ENCODE data around the gene SYNE3.
"Not testable (repeated sequence)": the region's sequence is repeated elsewhere in the genome, so short reads cannot be mapped to it uniquely, and the experiment has no call there.

The SYNE3 gene

DNA sequence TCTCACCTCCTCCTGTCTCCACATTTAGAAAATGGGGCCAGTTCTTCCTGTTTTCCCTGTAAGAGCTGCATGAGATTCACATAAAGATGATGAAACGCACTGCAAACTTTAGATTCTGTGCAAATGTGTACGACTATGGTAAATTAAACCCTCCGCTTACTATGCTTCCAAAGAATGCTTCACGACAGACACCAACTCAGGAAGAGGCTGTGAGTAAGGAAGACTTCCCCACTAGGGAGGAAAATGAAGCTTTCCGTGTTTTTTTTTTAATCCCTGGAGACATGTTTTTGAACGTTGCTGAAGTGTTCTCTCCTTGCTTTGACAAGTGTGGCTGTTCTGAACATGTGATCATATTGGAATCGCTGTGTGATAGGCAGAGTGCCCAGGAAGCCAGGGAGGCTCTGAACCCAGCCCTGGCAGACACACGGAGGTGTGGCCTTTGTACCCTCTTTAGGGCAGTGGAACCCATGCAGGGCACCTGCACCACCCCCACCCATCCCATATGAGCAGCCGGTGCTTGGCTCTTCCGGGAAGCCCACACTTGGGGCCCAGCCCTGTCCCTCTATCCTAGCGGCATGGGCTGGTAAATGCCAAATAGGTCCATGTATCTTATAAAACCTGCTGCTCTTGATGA lies 7.5 kb upstream of the SYNE3 start:
- no peak for DNase-seq (ENCODE audit: low spot score)

DNA sequence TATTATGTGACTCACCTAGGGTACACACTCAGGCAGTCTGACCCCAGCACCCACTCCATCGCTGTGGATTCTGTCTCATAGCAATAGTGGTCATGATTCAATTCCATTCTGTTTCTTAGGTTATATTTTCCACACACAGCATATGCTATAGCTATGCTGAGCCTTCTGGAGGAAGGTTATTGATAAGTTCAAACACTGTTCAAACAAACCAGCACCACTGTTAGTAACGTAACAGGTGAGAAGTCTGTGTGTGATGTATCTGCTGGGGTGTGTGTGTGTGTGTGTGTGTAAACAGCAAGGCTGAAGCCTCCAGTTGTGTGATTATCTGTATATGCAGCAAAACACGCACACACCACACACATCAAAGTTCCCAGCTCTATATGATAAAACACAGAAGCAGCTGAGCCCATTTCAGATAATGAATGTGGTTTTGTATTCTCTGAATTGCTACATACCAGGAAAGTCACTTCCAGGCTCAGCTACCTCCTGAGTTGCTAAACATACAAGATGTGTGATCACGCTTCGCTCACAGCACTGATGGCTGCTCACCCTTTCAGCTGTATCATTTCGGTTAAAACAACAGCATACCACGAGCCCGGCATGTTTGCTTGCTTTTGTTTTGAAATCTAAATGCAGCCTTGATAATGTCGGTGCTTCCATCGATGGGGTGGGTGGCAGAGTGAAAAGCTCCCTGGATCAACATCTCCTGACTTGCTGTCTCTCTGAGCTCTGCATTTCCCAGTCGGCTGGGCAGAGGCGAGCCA lies 6.8 kb upstream of the SYNE3 start:
- DNase-seq (ENCODE audit: low spot score): no peak

- no peak for DNase-seq (ENCODE audit: low spot score)
These were observed 6.1 kb upstream of the SYNE3 start for GRCh38 chr14:95522556-95522955.

GRCh38 chr14:95522116-95522515 lies 5.7 kb upstream of the SYNE3 start:
- DNase-seq (ENCODE audit: low spot score): no peak

DNA sequence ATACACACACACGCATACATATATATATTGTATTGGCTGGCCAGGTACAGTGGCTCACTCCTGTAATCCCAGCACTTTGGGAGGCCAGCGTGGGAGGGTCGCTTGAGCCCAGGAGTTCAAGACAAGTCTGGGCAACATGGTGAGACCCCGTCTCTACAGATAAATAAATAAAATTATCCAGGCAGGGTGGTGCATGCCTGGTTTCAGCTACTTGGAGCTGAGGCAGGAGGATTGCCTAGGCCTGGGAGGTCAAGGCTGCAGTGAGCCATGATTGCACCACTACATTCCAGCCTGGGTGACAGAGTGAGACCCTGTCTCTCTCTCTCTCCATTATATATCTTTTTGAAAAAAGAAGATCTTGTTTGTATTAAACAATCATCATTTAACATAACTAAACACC lies 4.6 kb upstream of the SYNE3 start:
- no peak for DNase-seq (ENCODE audit: low spot score)

- no peak for DNase-seq (ENCODE audit: low spot score)
These were observed 3.9 kb upstream of the SYNE3 start for GRCh38 chr14:95520346-95520745.

- DNase-seq (ENCODE audit: low spot score): no peak
These were observed 3.2 kb upstream of the SYNE3 start for GRCh38 chr14:95519699-95520098.

- no peak for DNase-seq (ENCODE audit: low spot score)
These were observed 1.7 kb upstream of the SYNE3 start for GRCh38 chr14:95518045-95518751.

- peak; percentile 50 for DNase-seq (ENCODE audit: low spot score)
These were observed 576 bp downstream of the SYNE3 start for GRCh38 chr14:95515596-95516552.

GRCh38 chr14:95515080-95515489 lies 1.4 kb downstream of the SYNE3 start:
- DNase-seq (ENCODE audit: low spot score): peak; percentile 60

GRCh38 chr14:95514131-95515079 lies 2.0 kb downstream of the SYNE3 start:
- DNase-seq (ENCODE audit: low spot score): no peak

DNA sequence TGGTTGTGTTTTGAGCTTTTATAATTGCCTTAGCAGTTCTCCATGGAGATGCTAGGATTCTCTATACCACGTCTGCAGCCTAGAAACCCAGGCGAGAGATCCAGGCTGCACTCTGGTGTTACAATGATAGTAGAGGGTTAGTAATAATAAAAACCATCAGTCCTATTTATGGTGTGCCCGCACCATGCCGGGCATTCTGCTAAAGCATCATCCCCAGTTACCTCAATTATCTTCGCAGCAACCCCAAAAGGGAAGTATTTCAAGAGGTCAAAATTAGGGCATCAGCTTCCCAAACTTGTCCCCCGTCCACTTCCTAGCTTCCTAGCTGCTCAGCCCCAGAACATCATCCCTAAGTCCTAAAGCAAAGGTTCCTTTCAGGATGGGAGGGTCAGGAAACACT lies 3.2 kb downstream of the SYNE3 start:
- no peak for DNase-seq (ENCODE audit: low spot score)

GRCh38 chr14:95511687-95512086 lies 4.8 kb downstream of the SYNE3 start:
- no peak for DNase-seq (ENCODE audit: low spot score)

DNA sequence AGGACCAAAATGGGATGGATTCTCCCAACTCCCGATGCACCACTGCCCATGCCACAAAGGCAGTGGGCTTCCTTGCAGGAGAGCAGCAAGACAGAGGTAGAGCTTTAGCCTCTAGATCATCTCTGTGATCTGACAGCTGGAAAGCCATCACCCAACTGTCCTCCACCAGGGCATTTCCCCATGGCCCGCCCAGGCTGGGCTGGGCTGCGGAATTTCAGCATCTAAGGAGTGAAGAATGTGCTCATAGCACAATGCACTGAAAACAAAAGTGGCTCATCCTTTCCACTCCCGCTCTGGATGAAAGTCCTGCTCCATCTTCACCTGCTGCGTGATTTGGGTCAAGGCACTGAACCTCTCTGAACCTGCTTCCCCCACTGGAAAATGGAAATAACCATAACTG lies 5.6 kb downstream of the SYNE3 start:
- no peak for DNase-seq (ENCODE audit: low spot score)

DNA sequence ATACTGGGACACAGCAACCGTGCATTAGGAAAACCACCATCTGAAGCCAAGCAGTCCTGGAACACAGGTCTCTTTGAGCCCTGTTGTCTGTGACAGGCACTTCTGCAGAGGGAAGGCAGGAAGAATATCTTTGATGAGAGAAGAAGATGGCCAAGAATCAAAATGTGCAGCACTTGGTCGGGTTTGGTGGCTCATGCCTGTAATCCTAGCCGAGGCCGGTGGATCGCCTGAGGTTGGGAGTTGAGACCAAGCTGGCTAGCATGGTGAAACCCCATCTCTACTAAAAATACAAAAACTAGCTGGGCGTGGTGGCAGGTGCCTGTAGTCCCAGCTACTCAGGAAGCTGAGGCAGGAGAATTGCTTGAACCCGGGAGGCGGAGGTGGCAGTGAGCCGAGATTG lies 6.1 kb downstream of the SYNE3 start:
- DNase-seq (ENCODE audit: low spot score): not testable (repeated sequence)

DNA sequence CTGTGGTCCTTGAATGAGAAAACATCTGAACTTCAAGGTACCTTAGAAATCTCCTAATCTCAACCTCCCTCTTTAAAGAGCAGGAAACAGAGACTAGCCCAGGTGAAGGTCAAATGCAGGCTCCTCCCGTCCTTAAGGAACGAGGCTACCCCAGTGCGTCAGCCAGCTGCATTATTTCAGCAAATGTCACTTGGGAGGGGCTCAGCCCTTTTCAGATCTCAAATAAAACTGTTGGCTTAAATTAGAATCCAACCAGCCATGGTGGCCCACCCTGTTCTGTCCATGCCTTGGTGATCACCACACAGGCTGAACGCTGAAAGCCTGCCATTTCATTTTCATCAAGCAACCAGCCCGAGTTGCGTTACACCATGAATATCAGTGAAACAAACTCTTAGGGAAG lies 7.0 kb downstream of the SYNE3 start:
- DNase-seq (ENCODE audit: low spot score): no peak

DNA sequence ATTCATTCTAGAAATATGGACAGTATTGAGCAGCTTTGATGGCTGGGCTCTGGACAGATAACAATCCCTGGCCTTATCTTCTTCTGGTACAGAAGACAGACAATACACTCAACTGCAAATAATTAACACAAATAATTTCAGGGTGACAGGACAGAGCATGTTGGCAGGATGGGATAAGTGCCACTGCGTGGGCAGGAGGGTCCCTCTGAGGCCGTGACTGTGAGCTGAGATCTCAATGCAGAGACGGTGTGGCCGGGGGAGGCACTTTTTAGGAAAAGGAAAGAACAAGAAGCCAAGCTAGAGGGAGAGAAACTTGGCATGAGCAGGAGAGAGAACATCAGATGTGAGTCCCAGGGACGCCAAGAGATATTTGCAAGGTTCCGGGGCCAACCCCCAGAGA lies 8.1 kb downstream of the SYNE3 start:
- DNase-seq (ENCODE audit: low spot score): no peak

- DNase-seq (ENCODE audit: low spot score): no peak
These were observed 8.7 kb downstream of the SYNE3 start for GRCh38 chr14:95507701-95508103.

- DNase-seq (ENCODE audit: low spot score): no peak
These were observed 9.3 kb downstream of the SYNE3 start for GRCh38 chr14:95507174-95507573.

DNA sequence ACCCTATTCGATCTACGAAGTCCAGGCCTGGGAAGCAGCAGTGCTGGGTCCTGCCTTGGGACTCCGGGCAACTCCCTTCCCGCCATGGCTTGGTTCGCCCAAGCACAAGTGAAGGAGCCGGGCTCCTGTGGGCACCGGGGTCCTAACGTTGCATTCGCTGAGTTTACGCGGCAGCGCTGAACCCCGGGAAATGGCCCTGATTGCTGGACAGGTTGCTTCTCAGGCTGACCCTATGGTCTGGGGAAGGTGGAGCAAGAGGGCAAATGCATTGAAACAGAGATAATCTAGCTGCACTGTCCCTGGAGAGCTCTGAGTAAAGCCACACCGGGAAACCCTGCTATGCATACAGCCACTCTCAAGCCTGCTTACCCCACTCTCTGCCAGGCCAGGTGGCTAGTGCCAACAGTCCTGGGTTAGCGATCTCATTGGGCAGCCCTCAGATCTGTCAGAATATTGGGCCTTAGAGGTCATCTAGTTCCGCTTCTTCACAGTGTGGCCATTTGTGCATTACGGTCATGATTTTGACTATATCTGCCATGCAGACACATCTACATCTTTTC lies 11.3 kb downstream of the SYNE3 start:
- DNase-seq (ENCODE audit: low spot score): no peak
